ENCODE measurements around the gene AGAP3. TPM values are rescaled to one million over a fixed set of nuclear protein-coding genes. Genes with fewer than 3 reads are reported as not detected.

The AGAP3 gene
- total RNA-seq, 1 experiment from 2014 or later = 138 TPM

GRCh38 chr7:151130741-151131157 is 44.5 kb downstream of the AGAP3 start:
- CTCF ChIA-PET = interaction anchor here (1.2 to 3.5 kb wide), 4 partner anchors 9 to 41 kb away, joined by 3 to 18 read pairs (median 3); no protein-coding TSS in a partner anchor
- TF ChIP-seq, protein P1, sequence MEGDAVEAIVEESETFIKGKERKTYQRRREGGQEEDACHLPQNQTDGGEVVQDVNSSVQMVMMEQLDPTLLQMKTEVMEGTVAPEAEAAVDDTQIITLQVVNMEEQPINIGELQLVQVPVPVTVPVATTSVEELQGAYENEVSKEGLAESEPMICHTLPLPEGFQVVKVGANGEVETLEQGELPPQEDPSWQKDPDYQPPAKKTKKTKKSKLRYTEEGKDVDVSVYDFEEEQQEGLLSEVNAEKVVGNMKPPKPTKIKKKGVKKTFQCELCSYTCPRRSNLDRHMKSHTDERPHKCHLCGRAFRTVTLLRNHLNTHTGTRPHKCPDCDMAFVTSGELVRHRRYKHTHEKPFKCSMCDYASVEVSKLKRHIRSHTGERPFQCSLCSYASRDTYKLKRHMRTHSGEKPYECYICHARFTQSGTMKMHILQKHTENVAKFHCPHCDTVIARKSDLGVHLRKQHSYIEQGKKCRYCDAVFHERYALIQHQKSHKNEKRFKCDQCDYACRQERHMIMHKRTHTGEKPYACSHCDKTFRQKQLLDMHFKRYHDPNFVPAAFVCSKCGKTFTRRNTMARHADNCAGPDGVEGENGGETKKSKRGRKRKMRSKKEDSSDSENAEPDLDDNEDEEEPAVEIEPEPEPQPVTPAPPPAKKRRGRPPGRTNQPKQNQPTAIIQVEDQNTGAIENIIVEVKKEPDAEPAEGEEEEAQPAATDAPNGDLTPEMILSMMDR (IDR thresholded peaks at IDR 0.05; ENCODE audit: unreplicated experiment) = no peak
- no peaks in the 10 kb centered on the region for H3K27me3 Mint-ChIP-seq (ENCODE audit: insufficient read depth, unreplicated experiment)
- POLR2A ChIA-PET = no interaction called here
- H3K27ac Mint-ChIP-seq (ENCODE audit: low read depth, unreplicated experiment) = no peak overlapping the region
- H3K36me3 Mint-ChIP-seq (ENCODE audit: insufficient read depth, unreplicated experiment) = peaks cover 40% of the 10 kb centered on the region
- BruUV-seq (replicated peaks) = no TSS peak
- H3K4me3 Mint-ChIP-seq (ENCODE audit: unreplicated experiment) = no peak overlapping the region
- no peak for DNase-seq (ENCODE audit: unreplicated experiment)
- H3K4me1 Mint-ChIP-seq (ENCODE audit: insufficient read depth, unreplicated experiment) = no peaks in the 10 kb centered on the region
- H3K9me3 Mint-ChIP-seq (ENCODE audit: unreplicated experiment) = no peaks in the 10 kb centered on the region
- intact Hi-C loops (cut with micrococcal nuclease) = no loop called here

- TF ChIP-seq, protein P1 (IDR thresholded peaks at IDR 0.05; ENCODE audit: unreplicated experiment) = no peak
- no TSS peak for BruUV-seq (replicated peaks)
- intact Hi-C loops (cut with micrococcal nuclease) = no loop called here
- no peak overlapping the region for H3K27ac Mint-ChIP-seq (ENCODE audit: low read depth, unreplicated experiment)
- H3K4me3 Mint-ChIP-seq (ENCODE audit: unreplicated experiment) = no peak overlapping the region
- H3K9me3 Mint-ChIP-seq (ENCODE audit: unreplicated experiment) = no peaks in the 10 kb centered on the region
- ChIA-PET CTCF (interaction anchor here (1.2 to 3.5 kb wide), 4 partner anchors 8 to 41 kb away, joined by 3 to 18 read pairs (median 3); no protein-coding TSS in a partner anchor), POLR2A (interaction anchor here (0.6 kb wide), 1 partner anchor 25 kb away, joined by 3 read pairs; no protein-coding TSS in a partner anchor)
- peaks cover 40% of the 10 kb centered on the region for H3K36me3 Mint-ChIP-seq (ENCODE audit: insufficient read depth, unreplicated experiment)
- H3K27me3 Mint-ChIP-seq (ENCODE audit: insufficient read depth, unreplicated experiment) = no peaks in the 10 kb centered on the region
- no peaks in the 10 kb centered on the region for H3K4me1 Mint-ChIP-seq (ENCODE audit: insufficient read depth, unreplicated experiment)
- no peak for DNase-seq (ENCODE audit: unreplicated experiment)
Measured at GRCh38 chr7:151131224-151131591, 44.9 kb downstream of the AGAP3 start.

DNA sequence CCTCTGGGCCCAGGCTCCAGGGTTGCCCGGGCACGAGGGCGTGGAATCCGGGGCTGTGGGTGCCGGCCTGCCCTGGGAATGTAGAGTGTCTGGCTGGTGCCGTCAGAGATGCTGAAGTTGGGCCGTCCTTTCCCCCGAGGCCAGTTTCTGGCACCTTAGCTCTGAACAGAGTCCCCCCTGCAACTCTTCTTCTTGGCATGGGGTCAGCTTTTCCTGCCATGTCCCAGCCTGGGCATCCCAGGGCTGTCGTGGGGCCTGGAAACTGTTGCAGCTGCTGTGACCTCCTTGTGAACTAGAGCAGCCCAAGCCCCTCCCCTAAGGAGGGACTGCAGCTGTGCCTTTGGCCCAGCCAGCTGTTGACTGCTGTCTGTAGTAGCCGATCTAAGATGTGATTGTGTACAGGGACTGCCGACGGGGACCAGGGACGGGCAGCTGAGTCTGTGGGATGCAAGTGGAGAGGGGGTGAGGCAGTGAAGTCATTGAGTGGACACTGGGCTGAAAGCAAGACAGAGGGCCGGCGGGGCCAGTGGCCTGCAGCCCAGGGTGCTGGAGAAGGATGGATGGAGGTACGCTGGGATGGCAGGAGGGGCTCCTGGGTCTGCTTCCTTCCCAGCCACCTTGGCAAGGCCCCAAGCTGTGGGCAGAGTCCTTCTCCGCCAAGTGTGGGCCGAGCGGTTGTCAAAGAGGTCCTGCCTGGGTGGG is 45.5 kb downstream of the AGAP3 start:
- CTCF ChIA-PET = interaction anchor here (1.2 to 3.5 kb wide), 4 partner anchors 8 to 40 kb away, joined by 3 to 18 read pairs (median 5); no protein-coding TSS in a partner anchor
- Mint-ChIP-seq H3K4me3 (ENCODE audit: unreplicated experiment) (no peak overlapping the region), H3K27me3 (ENCODE audit: insufficient read depth, unreplicated experiment) (no peaks in the 10 kb centered on the region), H3K36me3 (ENCODE audit: insufficient read depth, unreplicated experiment) (peaks cover 46% of the 10 kb centered on the region), H3K27ac (ENCODE audit: low read depth, unreplicated experiment) (no peak overlapping the region), H3K9me3 (ENCODE audit: unreplicated experiment) (no peaks in the 10 kb centered on the region), H3K4me1 (ENCODE audit: insufficient read depth, unreplicated experiment) (no peaks in the 10 kb centered on the region)
- intact Hi-C loops (cut with micrococcal nuclease) = no loop called here
- no TSS peak for BruUV-seq (replicated peaks)
- DNase-seq (ENCODE audit: unreplicated experiment) = no peak
- POLR2A ChIA-PET = interaction anchor here (0.6 kb wide), 1 partner anchor 25 kb away, joined by 3 read pairs; no protein-coding TSS in a partner anchor
- TF ChIP-seq, protein P1 (IDR thresholded peaks at IDR 0.05; ENCODE audit: unreplicated experiment) = no peak

DNA sequence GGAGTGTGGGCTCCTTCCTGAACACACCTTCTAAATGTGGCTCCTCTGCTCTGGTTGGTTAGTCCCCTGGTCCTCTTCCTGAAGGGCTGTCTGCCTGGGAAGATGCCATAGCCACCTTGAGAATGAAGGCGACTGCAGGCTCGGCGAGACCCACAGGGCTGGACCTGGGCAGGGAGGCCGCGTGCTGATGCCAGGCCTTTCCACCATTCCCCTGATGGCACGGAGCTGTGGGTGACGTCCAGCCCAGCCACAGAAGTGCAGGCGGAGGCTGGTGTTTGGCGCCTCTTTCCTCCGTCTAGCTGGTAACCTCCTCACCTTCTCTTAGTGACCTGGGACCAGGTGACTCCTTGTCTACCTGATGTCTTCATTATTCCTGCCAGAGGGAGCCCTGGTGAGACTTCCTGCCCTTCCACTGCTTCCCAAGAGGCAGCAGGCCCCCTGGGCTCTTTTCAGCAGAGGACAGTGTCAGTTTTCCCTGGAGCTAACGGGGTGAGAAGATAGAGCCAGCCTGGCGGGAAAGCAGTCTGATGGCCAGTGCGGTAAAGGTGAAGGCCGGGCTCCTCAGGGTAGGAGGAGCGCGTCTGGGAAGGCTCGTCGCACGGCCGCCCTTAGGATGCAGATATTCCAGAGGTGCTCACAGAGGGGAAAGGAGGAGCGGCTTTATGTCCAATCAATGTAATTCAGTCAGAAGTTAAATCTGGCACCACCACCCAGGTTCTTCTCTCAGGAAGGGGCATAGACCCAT is 46.4 kb downstream of the AGAP3 start:
- H3K4me1 Mint-ChIP-seq (ENCODE audit: insufficient read depth, unreplicated experiment) = no peaks in the 10 kb centered on the region
- TF ChIP-seq, protein P1 (IDR thresholded peaks at IDR 0.05; ENCODE audit: unreplicated experiment) = no peak
- H3K27ac Mint-ChIP-seq (ENCODE audit: low read depth, unreplicated experiment) = no peak overlapping the region
- no peaks in the 10 kb centered on the region for H3K27me3 Mint-ChIP-seq (ENCODE audit: insufficient read depth, unreplicated experiment)
- no TSS peak for BruUV-seq (replicated peaks)
- CTCF ChIA-PET = interaction anchor here (0.5 to 1.2 kb wide), 3 partner anchors 9 to 1419 kb away, joined by 3 to 7 read pairs (median 4); no protein-coding TSS in a partner anchor
- no peak for DNase-seq (ENCODE audit: unreplicated experiment)
- H3K4me3 Mint-ChIP-seq (ENCODE audit: unreplicated experiment) = no peak overlapping the region
- POLR2A ChIA-PET = no interaction called here
- H3K36me3 Mint-ChIP-seq (ENCODE audit: insufficient read depth, unreplicated experiment) = peaks cover 50% of the 10 kb centered on the region
- H3K9me3 Mint-ChIP-seq (ENCODE audit: unreplicated experiment) = no peaks in the 10 kb centered on the region
- intact Hi-C loops (cut with micrococcal nuclease) = no loop called here

Data from MCF 10A (cell line).